Renal cortex interstitium (tissue), 11 donors: ENCODE results near the gene EHD1. TPM values are rescaled to one million over a fixed set of nuclear protein-coding genes. Genes with fewer than 3 reads are reported as not detected.
"Not testable (repeated sequence)": the region's sequence is repeated elsewhere in the genome, so short reads cannot be mapped to it uniquely, and the experiment has no call there.

Source experiments
- DNase-seq, 11 donors: peaks; one replicate each; pipeline ENCODE4 v3.0.0-alpha.2; 2013; ENCODE audit warnings: low read depth in 9 of 11, low spot score in 4 of 11; ENCODE audit errors: extremely low read depth in 1 of 11
- polyA plus RNA-seq, 3 donors: library from polyadenylated mRNA; unstranded; fragments of 120-200 nt; gene quantifications; one replicate each; pipeline ENCODE4 v1.2.1, GENCODE V29; 2013; ENCODE audit not compliant: insufficient read length in 3 of 3

The EHD1 gene
- polyA plus RNA-seq, 3 donors = 54.8 to 67.9 (median 60.8) TPM

DNA sequence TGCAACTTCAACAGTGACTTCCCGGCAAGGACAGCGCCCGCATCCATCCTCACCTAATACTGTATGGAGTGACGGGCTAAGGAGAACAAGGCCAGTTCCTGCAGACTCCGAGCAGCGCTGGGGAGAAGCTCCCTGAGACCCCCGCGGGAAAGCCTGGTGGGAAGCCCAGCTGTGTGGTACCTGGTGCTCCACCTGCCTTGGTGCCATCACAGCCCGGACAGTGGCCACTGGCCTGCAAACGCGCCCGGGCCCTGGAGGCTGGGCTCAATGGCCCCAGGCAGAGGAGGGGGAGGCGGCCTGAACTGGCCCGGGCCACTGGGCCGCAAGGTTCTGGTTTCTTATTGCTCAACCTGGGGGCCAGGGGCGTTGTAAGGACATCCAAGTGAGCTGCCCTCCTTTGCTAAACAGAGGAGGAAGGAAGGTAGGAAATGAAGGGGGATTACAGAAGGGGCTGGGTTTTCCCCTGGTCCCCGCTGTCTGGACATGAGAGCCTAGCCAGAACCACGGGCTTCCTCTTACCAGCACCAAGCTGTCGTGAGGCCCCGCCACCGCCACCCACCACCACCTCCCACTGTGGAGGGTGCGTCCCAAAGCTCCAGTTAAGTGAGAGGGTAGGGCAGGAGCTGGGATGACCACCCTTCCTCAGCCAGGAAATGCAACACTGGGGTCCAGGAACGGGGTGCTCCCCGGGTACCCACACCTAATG lies 25.5 kb downstream of the EHD1 start:
- DNase-seq = no peak

- no peak for DNase-seq
Observed at GRCh38 chr11:64851831-64852351, 26.5 kb downstream of the EHD1 start.

- no peak for DNase-seq
Observed at GRCh38 chr11:64850979-64851567, 27.3 kb downstream of the EHD1 start.

GRCh38 chr11:64849598-64850356 lies 28.6 kb downstream of the EHD1 start:
- no peak for DNase-seq

GRCh38 chr11:64848826-64849597 lies 29.4 kb downstream of the EHD1 start:
- DNase-seq = no peak

GRCh38 chr11:64848214-64848825 lies 30.1 kb downstream of the EHD1 start:
- DNase-seq = no peak

DNA sequence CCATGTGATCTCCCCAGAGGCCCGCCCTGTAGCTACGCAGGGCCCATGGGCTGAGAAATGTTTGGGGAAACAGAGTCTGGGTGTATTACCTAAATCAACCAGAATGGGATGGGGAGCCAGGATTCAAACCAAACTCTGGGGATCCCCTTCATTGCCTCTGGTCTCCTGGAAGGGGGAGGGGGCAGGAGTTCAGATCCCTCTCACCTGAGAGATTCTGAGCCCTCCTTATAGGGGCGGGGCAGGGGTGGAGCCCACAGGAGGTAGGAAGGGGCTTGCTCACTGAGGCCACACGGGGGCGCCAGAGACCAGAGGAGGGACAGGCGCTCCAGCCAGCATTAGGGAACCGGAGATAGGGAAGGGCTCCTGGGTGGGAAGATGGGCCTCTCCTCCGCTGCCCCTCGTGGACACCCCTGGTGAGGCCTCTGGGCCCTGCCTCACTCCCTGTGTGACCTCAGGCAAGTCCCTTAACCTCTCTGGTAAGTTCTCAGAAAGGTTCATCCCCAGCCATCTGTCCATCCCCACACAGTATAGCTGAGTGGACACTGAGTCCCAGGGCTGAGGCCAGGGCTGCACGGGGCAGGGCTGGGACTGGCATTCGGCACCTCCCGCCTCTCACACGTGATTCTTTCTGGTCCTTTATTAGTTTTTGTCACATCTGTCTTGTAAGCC lies 31.3 kb downstream of the EHD1 start:
- DNase-seq = peak; percentile 61 to 93 (median 83)

- not testable (repeated sequence) for DNase-seq
Observed at GRCh38 chr11:64845776-64846129, 32.7 kb downstream of the EHD1 start.

GRCh38 chr11:64845129-64845775 lies 33.2 kb downstream of the EHD1 start:
- no peak for DNase-seq

DNA sequence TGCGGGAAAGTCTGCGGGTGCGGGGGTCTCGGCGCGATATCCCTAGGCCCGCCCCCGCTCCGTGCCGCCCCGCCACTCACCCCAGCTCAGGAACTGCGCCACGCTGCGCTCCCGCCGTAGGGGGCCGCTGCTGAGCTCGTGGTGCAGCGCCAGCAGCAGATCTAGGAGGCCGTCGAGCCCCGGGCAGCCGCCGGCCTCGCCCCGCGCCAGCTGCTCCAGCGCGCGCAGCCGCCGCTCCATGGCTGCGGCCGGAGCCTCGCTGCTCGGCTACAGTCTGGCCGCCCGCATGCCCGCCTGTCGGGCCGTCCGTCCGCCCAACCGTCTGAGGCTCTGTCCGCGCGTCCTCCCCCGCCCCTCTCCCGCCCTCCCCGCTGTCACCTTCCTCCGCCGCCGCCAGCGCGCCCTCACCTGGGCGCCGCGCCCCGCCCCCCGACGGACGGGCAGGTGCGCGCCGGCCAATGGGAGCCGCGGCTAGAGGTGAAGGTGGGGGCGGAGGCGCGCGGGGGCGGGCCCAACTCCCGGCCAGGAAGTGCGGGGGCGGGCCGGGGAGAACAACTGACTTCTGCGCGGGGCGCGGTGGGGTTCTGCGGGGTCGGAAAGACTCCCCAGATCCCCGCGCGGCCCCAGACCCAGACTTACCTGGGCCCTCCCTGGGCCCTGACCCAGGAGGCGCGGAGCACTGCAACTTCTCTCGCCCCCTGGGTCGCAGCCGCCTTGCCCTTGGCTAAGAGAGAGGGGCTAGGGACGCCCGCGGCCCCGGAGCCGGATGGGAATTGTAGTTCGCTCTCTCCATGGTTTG lies 33.9 kb downstream of the EHD1 start, which contains the start of gene CDC42BPG:
Gene CDC42BPG, minus strand, starts transcription at position 324 of the 799 bp plus-strand sequence. Its CDS starts 84 bp downstream, at position 240.
- peak in 5 of 11 donors; percentile 58 to 74 (median 62) for DNase-seq

DNA sequence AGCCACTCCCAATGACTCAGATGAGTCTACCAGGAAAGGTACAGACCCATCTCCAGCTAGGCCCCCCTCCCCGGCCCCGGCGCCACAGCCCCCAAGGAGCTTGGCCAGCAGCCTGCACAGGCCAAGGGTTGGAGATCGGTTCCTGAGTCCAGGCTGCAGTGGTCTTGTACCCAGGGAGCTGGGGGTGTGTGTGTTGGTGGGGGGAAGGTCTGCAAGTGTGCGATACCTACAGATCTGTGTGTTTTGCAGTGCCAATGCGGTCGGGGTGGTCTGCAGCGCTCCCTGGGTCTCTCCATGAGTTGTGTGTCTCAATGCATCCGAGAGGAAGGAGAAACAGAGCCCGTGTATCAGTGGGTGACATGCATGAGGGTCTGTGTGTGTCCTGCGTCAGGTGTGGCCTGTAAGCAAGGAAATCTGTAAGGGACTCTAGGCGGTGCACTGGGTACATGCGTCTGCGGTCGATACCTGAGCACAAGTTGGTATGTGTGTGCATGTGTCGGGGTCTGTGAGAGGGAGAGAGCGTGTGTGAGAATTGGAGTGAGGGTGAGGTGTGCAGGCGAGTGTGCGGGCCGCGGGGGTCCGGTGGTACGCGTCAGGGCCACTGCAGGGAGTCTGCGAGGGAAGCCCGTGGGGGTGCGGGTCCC lies 34.6 kb downstream of the EHD1 start:
- no peak for DNase-seq

DNA sequence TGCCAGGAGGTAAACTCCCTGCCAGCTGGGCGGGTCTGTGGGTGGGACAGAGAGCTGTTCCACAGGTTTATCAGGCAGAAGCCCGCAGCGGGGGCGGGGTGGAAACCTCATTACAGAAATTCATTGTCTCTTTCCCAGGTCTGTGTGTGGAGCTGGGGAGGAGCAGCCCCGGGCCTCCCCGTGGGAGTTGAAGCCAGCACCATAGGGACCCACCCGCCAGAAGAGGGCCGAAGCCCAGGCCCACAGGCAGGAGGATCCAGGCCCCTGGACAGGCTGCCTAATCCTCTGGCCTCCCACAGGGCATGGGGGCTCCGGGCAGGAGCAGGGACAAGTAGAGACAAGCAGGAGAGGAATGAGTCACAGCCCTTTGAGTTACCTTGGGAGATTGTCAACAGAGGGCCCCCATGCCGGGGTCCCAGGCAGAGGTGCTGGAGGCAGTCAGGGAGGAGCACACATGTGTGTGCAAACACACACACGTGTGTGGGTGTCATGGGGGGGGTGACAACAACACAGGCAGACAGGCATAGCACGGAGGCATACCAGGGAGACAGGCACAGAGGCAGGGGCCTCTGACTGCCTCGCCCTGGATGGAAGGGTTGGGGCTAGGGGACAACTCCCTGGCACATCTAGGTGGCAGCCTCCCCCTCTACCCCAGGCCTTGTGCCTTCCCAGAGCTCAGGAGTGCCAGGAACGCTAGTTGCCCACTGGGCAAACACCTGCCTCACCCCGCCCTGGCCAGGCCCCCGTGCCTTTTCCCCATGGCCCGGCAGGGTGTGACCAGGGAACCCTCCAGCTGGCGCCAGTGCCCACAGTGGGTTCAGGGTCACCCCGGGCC lies 35.4 kb downstream of the EHD1 start:
- no peak for DNase-seq

DNA sequence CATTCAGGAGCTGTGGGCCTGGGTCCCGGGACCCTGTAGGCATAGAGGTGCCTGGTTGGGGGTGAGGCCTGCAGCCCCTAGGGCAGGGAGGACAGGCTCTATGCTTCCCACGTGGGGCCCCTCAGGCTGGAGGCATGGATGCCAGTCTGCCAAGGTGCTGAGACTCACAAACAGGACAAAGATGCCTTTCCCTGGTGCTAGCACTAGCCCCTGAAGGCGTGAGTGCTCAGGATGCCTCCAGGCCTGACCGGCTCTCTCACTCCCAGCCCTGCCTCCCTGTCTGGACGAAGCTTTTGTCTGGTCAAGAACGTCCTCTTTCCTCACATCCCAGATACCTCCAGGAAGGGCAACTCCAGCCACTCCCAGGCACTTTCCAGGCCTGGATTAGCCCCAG lies 36.1 kb downstream of the EHD1 start:
- no peak for DNase-seq

- no peak for DNase-seq
Observed at GRCh38 chr11:64841592-64842365, 36.6 kb downstream of the EHD1 start.
